K562 (cell line): ENCODE measurements around the gene NEMF. TPM values are rescaled to one million over a fixed set of nuclear protein-coding genes. Genes with fewer than 3 reads are reported as not detected.

Experiments
- ATF4 ChIP-seq: fragments of 450-650 bp; formaldehyde crosslinking; IDR thresholded peaks from 2 replicates; pipeline ENCODE4 v1.4.0; 2022; ENCODE audit warnings: mild to moderate bottlenecking, moderate library complexity
- CREB3 ChIP-seq: fragments of 450-650 bp; conservative IDR thresholded peaks from 2 replicates; pipeline ENCODE4 v1.6.1; 2016; ENCODE audit warnings: missing genetic modification characterization, low read depth, mild to moderate bottlenecking, missing compliant biosample characterization, moderate library complexity
- DIDO1 ChIP-seq: fragments of 450-650 bp; IDR thresholded peaks from 2 replicates; pipeline ENCODE4 v1.6.1; 2016; ENCODE audit warnings: low read depth, missing biosample characterization, missing genetic modification characterization
- E2F6 ChIP-seq, 2 experiments: IDR thresholded peaks; 2 replicates each; pipeline ENCODE4 v1.6.1; 2011; ENCODE audit warnings: borderline replicate concordance in 1 of 2, control low read depth in 1 of 2, low read depth in 1 of 2, low read length in 1 of 2, mild to moderate bottlenecking in 1 of 2, mixed read lengths in 1 of 2, moderate library complexity in 1 of 2; ENCODE audit not compliant: insufficient read depth in 1 of 2, insufficient read length in 1 of 2, poor library complexity in 1 of 2, severe bottlenecking in 1 of 2; ENCODE audit errors: extremely low read depth in 1 of 2
- ELF4 ChIP-seq: fragments of 450-650 bp; formaldehyde crosslinking; IDR thresholded peaks from 2 replicates; pipeline ENCODE4 v1.4.0; 2022; ENCODE audit warnings: missing genetic modification characterization
- LCOR ChIP-seq: sonication (generic); formaldehyde crosslinking; IDR thresholded peaks from 2 replicates; pipeline ENCODE4 v1.8.0; 2022; ENCODE audit warnings: mild to moderate bottlenecking, missing genetic modification reagents
- MAFG ChIP-seq: fragments of 450-650 bp; conservative IDR thresholded peaks from 2 replicates; pipeline ENCODE4 v1.6.1; 2016; ENCODE audit warnings: missing genetic modification characterization, missing compliant biosample characterization
- MTA2 ChIP-seq: fragments of 450-650 bp; IDR thresholded peaks from 2 replicates; pipeline ENCODE4 v1.6.1; 2016; ENCODE audit warnings: low read depth
- NCOR1 ChIP-seq: fragments of 450-650 bp; IDR thresholded peaks from 2 replicates; pipeline ENCODE4 v1.6.1; 2016; ENCODE audit warnings: mild to moderate bottlenecking, moderate library complexity
- NR2C2 ChIP-seq, 2 experiments: fragments of 200-800 bp in 1 of 2; sonication (Bioruptor generic) in 1 of 2; sonication (generic) in 1 of 2; formaldehyde crosslinking in 1 of 2; IDR thresholded peaks; 2 replicates each; pipeline versions ENCODE4 v1.6.1 to v1.8.0; 2016 to 2022; ENCODE audit warnings: mild to moderate bottlenecking in 1 of 2, missing compliant biosample characterization in 1 of 2, missing genetic modification characterization in 1 of 2, missing genetic modification reagents in 1 of 2
- POLR2AphosphoS5 ChIP-seq: IDR thresholded peaks from 2 replicates; pipeline ENCODE4 v1.6.1; 2011; ENCODE audit warnings: mild to moderate bottlenecking, low read depth, low read length, moderate library complexity; ENCODE audit not compliant: control insufficient read depth, insufficient read depth
- POU5F1 ChIP-seq: fragments of 150-350 bp; IDR thresholded peaks from 2 replicates; pipeline ENCODE4 v1.6.1; 2014; ENCODE audit warnings: borderline replicate concordance, low read length, low read depth, mild to moderate bottlenecking; ENCODE audit not compliant: partially characterized antibody
- RAD21 ChIP-seq, 2 experiments: fragments of 250-450 bp in 1 of 2; fragments of 450-650 bp in 1 of 2; sonication (Bioruptor Pico) in 1 of 2; formaldehyde crosslinking in 1 of 2; IDR thresholded peaks in 1 of 2; conservative IDR thresholded peaks in 1 of 2; 2 replicates each; pipeline versions ENCODE4 v1.4.0 to v1.8.0; 2020 to 2022; ENCODE audit warnings: mild to moderate bottlenecking in 2 of 2, moderate library complexity in 1 of 2
- SMAD1 ChIP-seq: fragments of 150-350 bp; IDR thresholded peaks from 2 replicates; pipeline ENCODE4 v1.6.1; 2014; ENCODE audit warnings: low read length, low read depth; ENCODE audit not compliant: partially characterized antibody
- SPI1 ChIP-seq: IDR thresholded peaks from 2 replicates; pipeline ENCODE4 v1.6.1; 2011; ENCODE audit warnings: low read depth, low read length, control low read depth, borderline replicate concordance
- TCF15 ChIP-seq: fragments of 250-450 bp; sonication (Bioruptor Pico); IDR thresholded peaks from 2 replicates; pipeline ENCODE4 v1.8.0; 2022; ENCODE audit warnings: moderate library complexity, mild to moderate bottlenecking, inconsistent platforms
- TCF3 ChIP-seq: sonication (generic); formaldehyde crosslinking; IDR thresholded peaks from 2 replicates; pipeline ENCODE4 v1.4.0; 2020; ENCODE audit warnings: mild to moderate bottlenecking, missing genetic modification reagents
- TEAD1 ChIP-seq, 2 experiments: fragments of 450-650 bp in 1 of 2; sonication (generic) in 1 of 2; formaldehyde crosslinking; IDR thresholded peaks; 2 replicates each; pipeline versions ENCODE4 v1.4.0 to v1.8.0; 2020 to 2022; ENCODE audit warnings: mild to moderate bottlenecking in 2 of 2, missing genetic modification reagents in 1 of 2
- THRB ChIP-seq: fragments of 450-650 bp; formaldehyde crosslinking; conservative IDR thresholded peaks from 2 replicates; pipeline ENCODE4 v1.4.0; 2022; ENCODE audit warnings: mild to moderate bottlenecking, missing genetic modification characterization
- ZNF197 ChIP-seq: fragments of 200-800 bp; sonication (Bioruptor generic); IDR thresholded peaks from 2 replicates; pipeline ENCODE4 v1.6.1; 2016; ENCODE audit warnings: low read depth, missing genetic modification characterization, missing compliant biosample characterization
- ZNF79 ChIP-seq: fragments of 250-450 bp; sonication (Bioruptor Pico); IDR thresholded peaks from 2 replicates; pipeline ENCODE4 v1.4.0; 2020; ENCODE audit warnings: low read depth, mild to moderate bottlenecking, moderate library complexity
- polyA plus RNA-seq, 8 experiments: library from polyadenylated mRNA; depleted of rRNA in 4 of 8; stranded (reverse) in 5 of 8; unstranded in 3 of 8; fragments of >200 nt; fragmentation: Nextera tagmentation in 2 of 8; fragmentation: Illumina TruSeq in 1 of 8; extraction: Ambion mirVana in 2 of 8; extraction: Trizol in 1 of 8; gene quantifications; 2 replicates each; pipeline versions ENCODE4 v1.2.1 to v1.2.3, GENCODE V29; 2011 to 2014; ENCODE audit warnings: inconsistent platforms in 1 of 8, missing spikeins in 1 of 8
- total RNA-seq, 7 experiments: library from RNA; depleted of rRNA in 6 of 7; stranded (reverse); fragments of >200 nt in 6 of 7; fragmentation: Illumina TruSeq in 2 of 7; extraction: Trizol in 2 of 7; gene quantifications; 2 replicates each; pipeline versions ENCODE4 v1.2.1 to v1.2.3, GENCODE V29; 2011 to 2021; ENCODE audit warnings: low replicate concordance in 1 of 7

Gene NEMF
- total and polyA plus RNA-seq, 9 of the 15 experiments (the other 6 are each of a cell fraction or from before 2014, with no cell fraction given): 38.8 to 94.4 (median 61.0) TPM

GRCh38 chr14:49863487-49864281, 11.1 kb upstream of the NEMF start (continued):
- TF ChIP-seq NR2C2 (CRISPR knock-in tag; IDR thresholded peaks at IDR 0.05) (no peak), NR2C2 (tag; IDR thresholded peaks at IDR 0.05) (no peak), ZNF79 (CRISPR knock-in tag) (no peak), LCOR (CRISPR knock-in tag) (no peak), POU5F1 (no peak), THRB (CRISPR knock-in tag) (0 out of 2 replicates have a peak, but pooled peaks have one; percentile 38), ELF4 (CRISPR knock-in tag) (0 out of 2 replicates have a peak, but pooled peaks have one; percentile 28), SMAD1 (no peak), ATF4 (CRISPR knock-in tag) (peak; percentile 40; the same call in 1 of the 2 replicates), MTA2 (peak; percentile 44), CREB3 (no peak), TEAD1 (CRISPR knock-in tag; IDR thresholded peaks at IDR 0.05) (no peak), DIDO1 (tag) (no peak), RAD21 (CRISPR knock-in tag; conservative IDR thresholded peaks at IDR 0.05 in 1 of 2, IDR thresholded peaks at IDR 0.05 in 1 of 2) (no peak), MAFG (tag) (no peak), POLR2AphosphoS5 (peak; percentile 29; the same call in 1 of the 2 replicates), E2F6 (IDR thresholded peaks at IDR 0.05; ENCODE audit: borderline replicate concordance in 1 of 2, extremely low read depth in 1 of 2, insufficient read depth in 1 of 2, insufficient read length in 1 of 2, low read depth in 1 of 2, low read length in 1 of 2, poor library complexity in 1 of 2, severe bottlenecking in 1 of 2) (no peak), TCF15 (no peak), SPI1 (no peak), ZNF197 (CRISPR knock-in tag) (no peak), NCOR1 (peak; percentile 75), TCF3 (CRISPR knock-in tag) (peak; percentile 28; the same call in 1 of the 2 replicates)
